Esophagus muscularis mucosa (tissue), 4 donors: ENCODE data around the gene FAT1. TPM values are rescaled to one million over a fixed set of nuclear protein-coding genes. Genes with fewer than 3 reads are reported as not detected.

Experiments
- DNase-seq: peaks from one replicate; pipeline ENCODE4 v3.0.0-alpha.2; 2017; ENCODE audit errors: extremely low spot score
- H3K27ac ChIP-seq, 4 donors: fragments of 200-600 bp; sonication (generic); replicated peaks in 1 of 4; 1 replicate in 3 of 4; 2 replicates in 1 of 4; pipeline ENCODE4 v1.5.1; 2016 to 2019; ENCODE audit warnings: mild to moderate bottlenecking in 1 of 4
- H3K27me3 ChIP-seq, 4 donors: fragments of 200-600 bp; sonication (generic); one replicate each; pipeline versions ENCODE4 v1.5.1 to v1.6.0; 2016 to 2019
- H3K36me3 ChIP-seq, 4 donors: fragments of 200-600 bp; sonication (generic); one replicate each; pipeline ENCODE4 v1.5.1; 2016 to 2019
- H3K4me1 ChIP-seq, 4 donors: fragments of 200-600 bp; sonication (generic); one replicate each; pipeline ENCODE4 v1.5.1; 2016 to 2019
- H3K4me3 ChIP-seq, 4 donors: fragments of 200-600 bp; sonication (generic); 1 replicate in 2 of 4; 2 replicates in 2 of 4; pipeline ENCODE4 v1.5.1; 2016 to 2019; ENCODE audit warnings: mild to moderate bottlenecking in 4 of 4, moderate library complexity in 1 of 4
- H3K9me3 ChIP-seq, 4 donors: fragments of 200-600 bp; sonication (generic); 1 replicate in 3 of 4; 2 replicates in 1 of 4; pipeline ENCODE4 v1.5.1; 2016 to 2019
- CTCF ChIP-seq, 3 experiments: fragments of 200-600 bp in 2 of 3; fragments of 450-650 bp in 1 of 3; sonication (generic) in 2 of 3; IDR thresholded peaks; one replicate each; pipeline ENCODE4 v1.5.1; 2017 to 2019; ENCODE audit warnings: antibody characterized with exemption in 3 of 3, mild to moderate bottlenecking in 2 of 3, moderate library complexity in 1 of 3
- EP300 ChIP-seq: sonication (generic); formaldehyde crosslinking; IDR thresholded peaks from one replicate; pipeline ENCODE4 v1.6.1; 2017; ENCODE audit warnings: antibody characterized with exemption
- POLR2A ChIP-seq: fragments of 450-650 bp; IDR thresholded peaks from one replicate; pipeline ENCODE4 v1.6.1; 2017; ENCODE audit warnings: antibody characterized with exemption, moderate library complexity, mild to moderate bottlenecking, low read depth
- POLR2AphosphoS5 ChIP-seq, 2 donors: sonication (generic); formaldehyde crosslinking; IDR thresholded peaks; one replicate each; pipeline ENCODE4 v1.6.1; 2017; ENCODE audit warnings: antibody characterized with exemption in 2 of 2
- WGBS: methylation state at CpG from one replicate; pipeline ENCODE4 v1.1.5; 2018; 5-methylcytosine and 5-hydroxymethylcytosine counted together
- intact Hi-C: fragments of 100-400 bp; cut with DNase I; formaldehyde crosslinking; loops from one replicate; pipeline ENCODE4 v1.15.1; 2023
- total RNA-seq, 4 donors: library from RNA; depleted of rRNA; stranded (reverse); fragments of >200 nt; gene quantifications; one replicate each; pipeline versions ENCODE4 v1.1.0 to v1.2.1, GENCODE V29; 2016

The FAT1 gene
- total RNA-seq, 4 donors from 2014 or later: 145 to 244 (median 200) TPM

- Histone ChIP-seq H3K4me1 (peaks cover 0 to 14% (median 7%) of the 10 kb centered on the region in 4 donors), H3K9me3 (no peaks in the 10 kb centered on the region), H3K27ac (no peak overlapping the region), H3K36me3 (peaks cover 0 to 17% (median 0%) of the 10 kb centered on the region in 4 donors), H3K27me3 (no peaks in the 10 kb centered on the region), H3K4me3 (no peak overlapping the region)
- intact Hi-C loops: no loop called here
- DNase-seq: no peak
- no peak for TF ChIP-seq POLR2AphosphoS5 (IDR thresholded peaks at IDR 0.05)
- TF ChIP-seq CTCF (IDR thresholded peaks at IDR 0.05): no peak
- 84% methylated on average over 15 of the region's 15 CpGs for WGBS
Observed at GRCh38 chr4:186642530-186642929, 81.1 kb downstream of the FAT1 start.

DNA sequence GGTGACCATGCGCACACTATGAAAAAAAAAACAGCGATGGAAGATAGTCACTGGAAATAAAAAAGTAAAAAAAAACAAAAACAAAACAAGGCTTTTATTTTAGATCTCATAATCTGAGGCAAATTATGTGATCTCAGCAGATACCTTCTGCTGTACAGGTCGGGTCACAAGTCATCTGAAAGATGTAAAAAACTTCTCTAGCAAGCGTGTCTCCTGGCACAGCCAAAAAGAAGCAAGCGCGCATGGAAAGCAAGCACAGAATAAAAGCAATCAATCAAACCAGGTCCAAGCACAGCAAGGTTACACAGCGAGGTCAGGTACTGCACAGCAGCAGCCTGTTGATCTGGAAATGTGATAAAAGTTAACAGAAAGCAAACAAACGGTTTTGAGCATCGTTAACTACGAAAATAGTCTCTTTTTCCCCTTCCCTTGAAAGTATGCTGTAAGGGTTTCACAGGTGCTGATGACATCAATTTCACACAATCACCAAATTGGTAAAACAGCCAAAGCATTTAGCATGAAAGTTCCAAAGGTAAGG lies 89.0 kb downstream of the FAT1 start:
- no peaks in the 10 kb centered on the region for H3K4me1 ChIP-seq
- no peaks in the 10 kb centered on the region for H3K9me3 ChIP-seq
- no peak overlapping the region for H3K27ac ChIP-seq
- no peaks in the 10 kb centered on the region for H3K27me3 ChIP-seq
- H3K36me3 ChIP-seq: peaks cover 5 to 69% (median 36%) of the 10 kb centered on the region in 4 donors
- no peak for TF ChIP-seq EP300
- WGBS: 83% methylated on average over 10 of the region's 10 CpGs
- DNase-seq: no peak
- H3K4me3 ChIP-seq: no peak overlapping the region
- intact Hi-C loops: no loop called here

DNA sequence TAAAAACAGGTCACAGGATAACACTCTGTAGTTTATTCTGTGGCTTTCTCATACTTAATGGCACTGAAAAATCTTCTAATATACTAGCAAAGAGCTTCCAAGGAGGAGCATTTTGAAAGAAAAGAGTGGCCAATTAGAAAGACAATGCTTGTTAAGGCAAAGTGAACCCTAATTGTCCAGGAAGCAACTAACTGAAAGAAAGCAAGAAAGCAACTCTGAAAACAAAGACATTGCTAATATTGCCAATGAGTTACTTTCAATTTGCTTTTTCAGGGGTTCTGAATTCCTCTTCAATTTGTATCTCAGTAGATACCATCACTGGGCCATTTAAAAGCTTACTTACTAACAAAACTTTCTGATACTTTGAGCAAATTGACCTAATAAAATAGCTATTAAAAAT lies 89.8 kb downstream of the FAT1 start:
- intact Hi-C loops: no loop called here
- TF ChIP-seq POLR2AphosphoS5 (IDR thresholded peaks at IDR 0.05): no peak
- no peak for TF ChIP-seq EP300
- no peak for TF ChIP-seq CTCF (IDR thresholded peaks at IDR 0.05)
- TF ChIP-seq POLR2A: no peak
- H3K27ac ChIP-seq: no peak overlapping the region
- no peaks in the 10 kb centered on the region for H3K27me3 ChIP-seq
- no peaks in the 10 kb centered on the region for H3K9me3 ChIP-seq
- H3K36me3 ChIP-seq: peaks cover 5 to 68% (median 39%) of the 10 kb centered on the region in 4 donors
- no peaks in the 10 kb centered on the region for H3K4me1 ChIP-seq
- no peak for DNase-seq
- H3K4me3 ChIP-seq: no peak overlapping the region

DNA sequence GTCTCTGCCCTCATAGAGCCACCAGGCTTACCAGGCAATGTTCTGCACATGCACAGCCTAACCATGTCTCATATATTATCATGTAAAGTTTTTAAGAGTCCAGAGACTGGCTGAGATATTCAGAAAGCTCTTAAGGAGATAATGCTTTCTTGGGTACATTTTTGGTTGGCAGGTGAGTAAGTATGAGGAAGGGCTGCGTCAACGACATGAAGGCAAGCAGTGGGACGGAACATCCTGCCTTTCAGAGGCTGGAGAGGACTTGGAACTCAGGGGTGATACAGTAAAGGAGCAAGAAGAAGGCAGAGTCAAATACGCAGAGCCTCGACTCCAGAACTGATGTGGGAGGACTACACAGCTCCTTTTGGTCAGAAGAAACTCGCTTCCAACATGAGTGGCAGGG lies 93.5 kb downstream of the FAT1 start:
- intact Hi-C loops: no loop called here
- Histone ChIP-seq H3K27ac (no peak overlapping the region), H3K9me3 (no peaks in the 10 kb centered on the region)

DNA sequence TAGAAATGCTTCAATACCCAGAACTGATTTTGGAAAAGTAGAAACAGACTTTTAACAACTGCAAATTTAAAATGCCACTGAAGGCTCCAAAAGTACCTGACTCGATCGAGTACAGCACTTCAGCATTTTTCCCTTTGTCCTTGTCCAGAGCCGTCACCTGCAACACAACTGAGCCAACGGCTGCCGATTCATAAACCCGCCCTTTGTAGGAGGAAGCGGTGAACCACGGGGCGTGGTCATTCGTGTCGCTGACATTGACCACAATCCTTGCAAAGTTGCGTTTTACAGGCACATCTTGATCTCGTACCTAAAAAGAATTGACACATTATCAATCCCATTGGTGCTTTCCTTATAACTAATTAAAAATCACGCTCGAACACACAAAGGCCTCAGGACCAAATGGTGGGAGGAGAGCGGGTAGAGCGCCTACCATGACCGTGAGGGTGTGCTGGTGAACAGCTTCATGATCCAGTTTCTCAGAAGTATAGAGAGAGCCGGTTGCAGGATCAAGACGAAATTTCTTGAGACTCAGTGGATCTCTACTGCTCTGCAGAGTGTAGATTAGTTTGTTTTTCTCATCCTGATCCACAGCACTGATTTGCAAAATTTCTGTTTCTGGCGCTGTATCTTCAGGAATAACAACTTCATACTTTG lies 95.5 kb downstream of the FAT1 start:
- no peaks in the 10 kb centered on the region for H3K9me3 ChIP-seq
- H3K27ac ChIP-seq: no peak overlapping the region
- H3K4me3 ChIP-seq: no peak overlapping the region
- intact Hi-C loops: no loop called here
- no peak for TF ChIP-seq POLR2A
- TF ChIP-seq POLR2AphosphoS5 (IDR thresholded peaks at IDR 0.05): no peak
- no peak for TF ChIP-seq EP300
- no peak for TF ChIP-seq CTCF (IDR thresholded peaks at IDR 0.05)
- H3K27me3 ChIP-seq: no peaks in the 10 kb centered on the region
- peaks cover 12 to 59% (median 47%) of the 10 kb centered on the region in 4 donors for H3K36me3 ChIP-seq
- peaks cover 4 to 12% (median 9%) of the 10 kb centered on the region in 4 donors for H3K4me1 ChIP-seq
- WGBS: 92% methylated on average over 21 of the region's 21 CpGs
- DNase-seq: peak; percentile 62

More for the DNA sequence above, 93.5 kb downstream of the FAT1 start:
- Histone ChIP-seq H3K27me3 (no peaks in the 10 kb centered on the region), H3K4me1 (peaks cover 0 to 5% (median 2%) of the 10 kb centered on the region in 4 donors), H3K4me3 (no peak overlapping the region), H3K36me3 (peaks cover 12 to 69% (median 52%) of the 10 kb centered on the region in 4 donors)
- TF ChIP-seq POLR2AphosphoS5 (IDR thresholded peaks at IDR 0.05): no peak
- no peak for TF ChIP-seq POLR2A
- peak; percentile 88 for DNase-seq
- 95% methylated on average over 6 of the region's 6 CpGs for WGBS
